ENCODE data around the gene E2F7. TPM values are rescaled to one million over a fixed set of nuclear protein-coding genes. Genes with fewer than 3 reads are reported as not detected.

Gene E2F7
- total RNA-seq, 1 donor from 2014 or later, result 53.3 TPM

DNA sequence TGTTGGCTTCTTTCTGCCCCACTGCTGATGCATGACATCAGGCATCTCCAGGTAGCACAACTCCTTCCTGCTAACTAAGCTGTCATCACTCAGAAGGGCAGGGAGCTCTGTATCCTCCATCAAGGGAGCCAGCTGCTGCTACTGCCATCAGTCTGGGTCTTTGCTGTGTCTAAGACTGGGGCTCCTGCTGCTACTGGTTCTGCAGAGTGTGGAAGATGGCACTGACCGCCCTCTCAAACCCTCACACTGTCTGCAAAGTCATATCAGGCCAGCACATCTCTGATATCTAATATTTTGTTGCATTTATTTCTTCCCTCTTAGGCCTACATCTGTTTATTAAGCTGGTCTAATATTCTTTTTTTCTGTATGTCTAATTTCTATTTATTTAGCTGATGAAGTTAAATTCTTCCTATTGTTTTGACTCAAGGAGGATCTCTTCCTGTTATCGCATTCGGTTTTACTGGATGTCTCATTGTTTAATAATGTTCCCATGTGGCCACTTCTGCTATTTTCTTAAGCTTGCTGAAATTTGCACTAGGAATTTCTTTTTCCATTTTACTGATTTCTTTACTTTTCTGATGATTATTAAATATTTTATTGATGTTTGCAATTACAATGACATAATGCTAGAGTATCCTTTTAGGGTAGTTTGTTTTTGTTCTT lies 7.6 kb upstream of the E2F7 start:
- no peak for DNase-seq (ENCODE audit: low read depth)
- H3K4me3 ChIP-seq (ENCODE audit: low read depth, low read length), result no peak overlapping the region
- H3K36me3 ChIP-seq (ENCODE audit: control insufficient read depth, insufficient read depth, low read length), result no peaks in the 10 kb centered on the region
- TF ChIP-seq, protein P1, sequence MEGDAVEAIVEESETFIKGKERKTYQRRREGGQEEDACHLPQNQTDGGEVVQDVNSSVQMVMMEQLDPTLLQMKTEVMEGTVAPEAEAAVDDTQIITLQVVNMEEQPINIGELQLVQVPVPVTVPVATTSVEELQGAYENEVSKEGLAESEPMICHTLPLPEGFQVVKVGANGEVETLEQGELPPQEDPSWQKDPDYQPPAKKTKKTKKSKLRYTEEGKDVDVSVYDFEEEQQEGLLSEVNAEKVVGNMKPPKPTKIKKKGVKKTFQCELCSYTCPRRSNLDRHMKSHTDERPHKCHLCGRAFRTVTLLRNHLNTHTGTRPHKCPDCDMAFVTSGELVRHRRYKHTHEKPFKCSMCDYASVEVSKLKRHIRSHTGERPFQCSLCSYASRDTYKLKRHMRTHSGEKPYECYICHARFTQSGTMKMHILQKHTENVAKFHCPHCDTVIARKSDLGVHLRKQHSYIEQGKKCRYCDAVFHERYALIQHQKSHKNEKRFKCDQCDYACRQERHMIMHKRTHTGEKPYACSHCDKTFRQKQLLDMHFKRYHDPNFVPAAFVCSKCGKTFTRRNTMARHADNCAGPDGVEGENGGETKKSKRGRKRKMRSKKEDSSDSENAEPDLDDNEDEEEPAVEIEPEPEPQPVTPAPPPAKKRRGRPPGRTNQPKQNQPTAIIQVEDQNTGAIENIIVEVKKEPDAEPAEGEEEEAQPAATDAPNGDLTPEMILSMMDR (IDR thresholded peaks at IDR 0.05; ENCODE audit: insufficient read depth, low read length, poor library complexity, severe bottlenecking), result no peak
- H3K27me3 ChIP-seq (ENCODE audit: control insufficient read depth, insufficient read depth, low read length), result no peaks in the 10 kb centered on the region

DNA sequence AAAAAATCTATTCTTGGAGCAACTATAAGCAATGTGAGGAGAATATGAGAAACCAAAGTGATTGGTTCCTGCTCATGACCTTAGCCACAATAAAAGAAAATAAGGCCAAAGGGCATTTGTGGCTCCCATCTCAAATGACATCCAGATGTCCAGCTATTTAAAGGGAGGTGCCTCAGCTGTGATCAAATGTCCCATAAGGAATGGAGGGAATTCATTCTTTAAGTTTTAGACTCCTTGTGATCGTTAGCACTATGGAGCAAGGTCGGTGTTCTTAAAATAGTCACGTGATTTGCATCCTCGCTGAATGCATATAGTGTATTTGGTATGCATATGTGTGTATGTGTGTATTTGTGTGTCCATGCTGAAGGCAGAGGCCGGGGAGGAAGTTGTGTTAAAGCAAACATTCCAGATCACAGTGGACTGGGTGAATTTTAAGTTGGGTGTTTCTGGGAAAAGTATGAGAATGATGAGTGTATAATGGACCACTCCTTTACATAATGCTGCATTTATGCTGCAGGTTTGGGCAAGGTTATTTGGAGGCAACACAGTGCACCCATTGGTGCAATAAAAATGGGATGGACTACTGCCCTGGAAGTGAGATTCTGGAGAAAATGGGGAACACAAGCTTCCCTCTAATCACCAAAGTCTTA lies 5.6 kb upstream of the E2F7 start:
- no peak overlapping the region for H3K4me3 ChIP-seq (ENCODE audit: low read depth, low read length)
- no peaks in the 10 kb centered on the region for H3K36me3 ChIP-seq (ENCODE audit: control insufficient read depth, insufficient read depth, low read length)
- TF ChIP-seq, protein P1 (IDR thresholded peaks at IDR 0.05; ENCODE audit: insufficient read depth, low read length, poor library complexity, severe bottlenecking), result no peak
- no peak for DNase-seq (ENCODE audit: low read depth)
- no peaks in the 10 kb centered on the region for H3K27me3 ChIP-seq (ENCODE audit: control insufficient read depth, insufficient read depth, low read length)

DNA sequence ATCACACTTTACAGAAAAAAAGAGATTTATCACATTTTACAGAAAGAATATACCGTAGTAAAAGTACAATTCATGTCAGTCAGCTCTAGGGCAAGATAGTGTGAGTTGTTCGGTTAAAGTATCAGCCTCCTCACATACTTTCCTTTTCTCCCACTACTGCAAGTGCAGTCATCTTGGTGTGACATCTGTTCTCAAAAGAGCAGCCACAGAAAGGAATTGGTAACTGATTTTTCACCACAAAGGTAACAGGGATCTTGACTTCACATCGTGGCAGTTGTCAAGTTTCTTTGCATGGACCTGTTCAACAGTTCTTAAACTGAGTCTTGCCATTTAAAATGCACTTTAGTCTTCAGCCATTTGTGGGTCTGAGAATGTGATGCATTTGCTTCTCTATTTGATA lies 5.0 kb upstream of the E2F7 start:
- H3K27me3 ChIP-seq (ENCODE audit: control insufficient read depth, insufficient read depth, low read length), result no peaks in the 10 kb centered on the region
- no peak overlapping the region for H3K4me3 ChIP-seq (ENCODE audit: low read depth, low read length)
- DNase-seq (ENCODE audit: low read depth), result no peak
- no peaks in the 10 kb centered on the region for H3K36me3 ChIP-seq (ENCODE audit: control insufficient read depth, insufficient read depth, low read length)
- TF ChIP-seq, protein P1 (IDR thresholded peaks at IDR 0.05; ENCODE audit: insufficient read depth, low read length, poor library complexity, severe bottlenecking), result no peak

DNA sequence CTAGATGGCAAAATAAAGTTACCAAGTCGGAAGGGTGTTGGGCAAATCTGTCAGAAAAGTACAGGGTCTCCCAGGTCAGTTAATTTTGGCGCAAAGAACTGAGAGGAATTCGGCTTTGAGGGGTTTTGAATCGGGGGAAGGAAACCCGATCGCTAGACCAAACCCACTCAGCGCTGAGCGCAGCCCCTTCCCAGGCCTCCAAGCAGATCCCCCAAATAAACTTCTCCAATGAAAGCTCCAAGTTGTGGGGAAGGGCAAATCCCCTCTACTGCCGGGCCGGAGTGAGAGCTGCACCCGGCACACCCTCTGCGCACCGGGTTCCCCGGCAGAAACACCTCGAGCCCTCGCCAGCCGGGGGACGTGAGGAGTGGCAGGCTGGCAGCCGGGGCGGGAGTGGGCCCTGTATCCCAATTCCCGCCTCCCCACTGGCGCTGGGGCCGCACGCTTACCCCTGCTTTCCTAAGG lies 441 bp downstream of the E2F7 start:
- TF ChIP-seq, protein P1 (IDR thresholded peaks at IDR 0.05; ENCODE audit: insufficient read depth, low read length, poor library complexity, severe bottlenecking), result no peak
- no peaks in the 10 kb centered on the region for H3K27me3 ChIP-seq (ENCODE audit: control insufficient read depth, insufficient read depth, low read length)

DNA sequence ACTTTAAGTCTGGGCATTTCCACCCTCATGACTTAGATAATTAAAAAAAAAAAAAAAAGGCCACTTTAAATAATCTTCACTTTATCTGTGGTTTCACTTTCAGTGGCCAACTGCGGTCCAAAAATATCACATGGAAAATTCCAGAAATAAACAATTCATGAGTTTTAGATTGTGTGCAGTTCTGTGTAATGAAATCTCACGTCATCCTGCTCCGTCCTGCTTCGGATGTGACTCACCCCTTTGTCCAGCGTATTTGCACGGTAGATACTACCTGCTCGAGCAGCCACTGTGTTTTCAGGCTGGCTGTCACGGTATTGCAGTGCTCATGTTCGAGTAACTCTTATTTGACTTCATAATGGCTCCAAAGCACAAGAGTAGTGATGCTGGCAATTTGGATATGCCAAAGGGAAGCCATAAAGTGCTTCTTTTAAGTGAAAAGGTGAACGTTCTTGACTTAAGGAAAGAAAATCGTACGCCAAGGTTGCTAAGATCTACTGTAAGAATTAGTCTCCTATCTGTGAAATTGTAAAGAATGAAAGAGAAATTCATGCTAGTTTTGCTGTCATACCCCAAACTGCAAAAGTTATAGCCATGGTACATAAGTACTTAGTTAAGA lies 2.4 kb downstream of the E2F7 start:
- H3K4me3 ChIP-seq (ENCODE audit: low read depth, low read length), result no peak overlapping the region
- TF ChIP-seq, protein P1 (IDR thresholded peaks at IDR 0.05; ENCODE audit: insufficient read depth, low read length, poor library complexity, severe bottlenecking), result no peak
- no peaks in the 10 kb centered on the region for H3K27me3 ChIP-seq (ENCODE audit: control insufficient read depth, insufficient read depth, low read length)
- no peak for DNase-seq (ENCODE audit: low read depth)
- no peaks in the 10 kb centered on the region for H3K36me3 ChIP-seq (ENCODE audit: control insufficient read depth, insufficient read depth, low read length)

More for the DNA sequence above, 441 bp downstream of the E2F7 start:
- Histone ChIP-seq H3K36me3 (ENCODE audit: control insufficient read depth, insufficient read depth, low read length) (no peaks in the 10 kb centered on the region), H3K4me3 (ENCODE audit: low read depth, low read length) (peak overlapping the region; percentile 61)
- no peak for DNase-seq (ENCODE audit: low read depth)
